ENCODE measurements around the gene REXO5. TPM values are rescaled to one million over a fixed set of nuclear protein-coding genes. Genes with fewer than 3 reads are reported as not detected.

REXO5 gene
- total and polyA plus RNA-seq, 2 experiments from 2014 or later = 10.2 to 22.5 TPM

DNA sequence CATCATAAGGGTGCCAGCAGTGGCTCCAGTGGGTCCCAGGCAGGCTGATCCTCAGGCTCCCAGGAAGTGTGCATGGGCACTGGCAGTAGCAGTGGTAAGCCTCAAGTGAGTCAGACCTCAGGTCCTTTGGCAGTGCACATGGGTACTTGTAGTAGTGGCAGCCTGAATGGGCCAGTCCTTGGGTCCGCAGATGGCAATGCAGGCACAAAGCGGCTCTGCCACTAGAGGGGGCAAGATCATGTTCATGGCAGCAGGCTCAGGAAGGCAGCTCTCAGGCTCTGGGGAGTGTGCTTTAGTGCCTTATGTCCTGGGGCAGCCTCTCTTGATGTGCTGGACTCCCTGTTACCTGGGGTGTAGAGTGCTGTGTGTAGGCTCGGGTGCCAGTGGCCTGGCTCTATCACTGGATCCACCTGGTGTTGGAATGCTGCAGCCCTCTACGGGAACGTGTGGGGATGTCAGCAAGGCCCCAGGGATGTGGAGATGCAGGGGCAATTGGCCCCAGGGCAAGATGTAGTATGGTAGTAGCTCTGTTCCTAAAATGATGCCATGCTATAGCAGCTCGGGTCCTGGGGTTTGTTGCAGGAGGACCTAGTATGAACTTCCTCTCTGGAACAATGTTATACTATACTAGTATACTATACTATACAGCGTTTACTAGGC is 31.5 kb upstream of the REXO5 start:
- Histone ChIP-seq H3K9me3 (ENCODE audit: low read depth) (no peaks in the 10 kb centered on the region), H3K4me1 (ENCODE audit: low read depth) (no peaks in the 10 kb centered on the region), H3K27ac (no peak overlapping the region), H3K36me3 (no peaks in the 10 kb centered on the region), H3K27me3 (no peaks in the 10 kb centered on the region), H3K4me3 (no peak overlapping the region)
- peak; percentile 85 for TF ChIP-seq CTCF (IDR thresholded peaks at IDR 0.05; ENCODE audit: low read depth, low read length)
- peak; percentile 72 to 79 for DNase-seq (ENCODE audit: low read depth in 1 of 2, low spot score in 1 of 2)

- Histone ChIP-seq H3K4me1 (ENCODE audit: low read depth) (no peaks in the 10 kb centered on the region), H3K36me3 (no peaks in the 10 kb centered on the region)
- no peak for TF ChIP-seq CTCF (IDR thresholded peaks at IDR 0.05; ENCODE audit: low read depth, low read length)
Observed at GRCh38 chr16:20781697-20782096, 24.6 kb upstream of the REXO5 start.

DNA sequence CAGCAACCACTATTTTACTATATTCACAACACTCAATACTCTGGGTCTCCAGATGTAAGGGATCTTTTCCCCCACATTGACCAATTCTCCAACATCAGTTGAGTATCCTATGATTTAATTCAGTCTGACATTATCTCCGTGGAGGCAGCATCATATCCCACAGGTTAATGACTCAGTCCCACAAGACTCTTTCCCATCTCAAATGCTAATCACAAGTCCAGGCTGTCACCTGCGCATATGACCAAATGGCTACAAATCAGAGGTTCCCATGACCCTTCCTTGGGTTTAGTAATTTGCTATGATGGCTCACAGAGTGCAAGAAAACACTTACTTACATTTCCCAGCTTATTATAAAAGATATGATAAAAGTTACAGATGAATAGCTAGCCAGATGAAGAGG is 23.9 kb upstream of the REXO5 start:
- Histone ChIP-seq H3K27ac (no peak overlapping the region), H3K4me1 (ENCODE audit: low read depth) (no peaks in the 10 kb centered on the region), H3K4me3 (no peak overlapping the region), H3K9me3 (ENCODE audit: low read depth) (no peaks in the 10 kb centered on the region), H3K27me3 (no peaks in the 10 kb centered on the region), H3K36me3 (no peaks in the 10 kb centered on the region)
- DNase-seq (ENCODE audit: low read depth in 1 of 2, low spot score in 1 of 2) = no peak
- TF ChIP-seq CTCF (IDR thresholded peaks at IDR 0.05; ENCODE audit: low read depth, low read length) = no peak

More at GRCh38 chr16:20781697-20782096, 24.6 kb upstream of the REXO5 start:
- Histone ChIP-seq H3K27me3 (no peaks in the 10 kb centered on the region), H3K27ac (no peak overlapping the region), H3K9me3 (ENCODE audit: low read depth) (no peaks in the 10 kb centered on the region), H3K4me3 (no peak overlapping the region)
- DNase-seq (ENCODE audit: low read depth in 1 of 2, low spot score in 1 of 2) = no peak

DNA sequence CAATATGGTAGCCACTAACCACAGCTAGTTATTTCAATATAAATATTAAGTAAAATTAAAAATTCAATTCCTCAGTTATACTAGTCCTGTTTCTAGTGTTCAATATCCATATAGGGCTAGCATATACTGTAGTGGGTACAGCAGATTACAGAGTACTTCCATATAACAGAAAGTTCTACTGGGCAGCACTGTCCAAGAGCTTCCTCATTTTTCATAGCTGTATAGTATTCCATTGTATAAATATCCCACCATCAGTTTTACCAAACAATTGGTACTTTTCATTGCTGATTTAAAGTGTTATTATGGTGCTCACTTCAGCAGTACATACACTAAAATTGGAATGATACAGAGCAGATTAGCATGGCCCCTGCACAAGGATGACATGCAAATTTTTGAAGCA is 22.1 kb upstream of the REXO5 start:
- H3K4me3 ChIP-seq = no peak overlapping the region
- TF ChIP-seq CTCF (IDR thresholded peaks at IDR 0.05; ENCODE audit: low read depth, low read length) = no peak
- H3K9me3 ChIP-seq (ENCODE audit: low read depth) = no peaks in the 10 kb centered on the region
- H3K4me1 ChIP-seq (ENCODE audit: low read depth) = no peaks in the 10 kb centered on the region
- H3K36me3 ChIP-seq = no peaks in the 10 kb centered on the region
- DNase-seq (ENCODE audit: low read depth in 1 of 2, low spot score in 1 of 2) = no peak
- no peak overlapping the region for H3K27ac ChIP-seq
- no peaks in the 10 kb centered on the region for H3K27me3 ChIP-seq

DNA sequence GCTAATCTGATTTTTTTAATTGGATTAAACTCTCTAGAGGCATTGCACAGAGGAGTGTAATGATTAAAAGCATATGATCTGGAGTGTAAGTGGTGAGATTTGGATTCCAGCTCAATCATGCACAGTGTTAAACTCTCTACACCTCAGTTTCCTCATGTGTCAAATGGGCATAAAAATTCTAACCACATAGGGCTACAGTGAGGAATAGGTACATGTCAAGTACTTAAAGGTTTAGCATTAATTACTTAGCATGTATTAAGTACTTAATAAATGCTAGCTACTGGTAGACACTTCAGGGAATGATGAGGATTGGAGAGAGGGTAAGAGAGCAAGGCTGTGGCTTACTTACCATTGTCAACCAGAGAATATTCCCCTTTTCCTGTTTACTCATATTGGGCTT is 17.2 kb upstream of the REXO5 start:
- no peaks in the 10 kb centered on the region for H3K36me3 ChIP-seq
- no peaks in the 10 kb centered on the region for H3K27me3 ChIP-seq
- H3K4me3 ChIP-seq = no peak overlapping the region
- no peak for DNase-seq (ENCODE audit: low read depth in 1 of 2, low spot score in 1 of 2)
- no peaks in the 10 kb centered on the region for H3K4me1 ChIP-seq (ENCODE audit: low read depth)
- no peaks in the 10 kb centered on the region for H3K9me3 ChIP-seq (ENCODE audit: low read depth)
- H3K27ac ChIP-seq = no peak overlapping the region
- no peak for TF ChIP-seq CTCF (IDR thresholded peaks at IDR 0.05; ENCODE audit: low read depth, low read length)
